B cell (primary cell): ENCODE results near the gene RNPEPL1. TPM values are rescaled to one million over a fixed set of nuclear protein-coding genes. Genes with fewer than 3 reads are reported as not detected.

Experiments used
- ATAC-seq: fragments of 200-7000 bp; cut with Tn5 transposase; one replicate; pipeline ENCODE4 v1.10.0; 2021; ENCODE audit warnings: low read depth, mild to moderate bottlenecking, moderate number of reproducible peaks, moderate library complexity
- CTCF ChIA-PET: fragments of 350-600 bp; sonication (Branson Sonifier 250); formaldehyde crosslinking; loops from one replicate; lab custom pipeline; 2021; ENCODE audit warnings: antibody characterized with exemption, inconsistent platforms; lab: Charles Lee
- POLR2A ChIA-PET: fragments of 350-600 bp; sonication (Branson Sonifier 250); formaldehyde crosslinking; loops from one replicate; lab custom pipeline; 2021; ENCODE audit warnings: antibody characterized with exemption; lab: Charles Lee
- DNase-seq: peaks from one replicate; pipeline ENCODE4 v3.0.0; 2013
- H2AFZ ChIP-seq: 2 replicates; pipeline ENCODE4 v1.6.1; 2012; ENCODE audit warnings: mild to moderate bottlenecking, low read depth, low read length; ENCODE audit not compliant: insufficient read depth, poor library complexity, severe bottlenecking
- H3K27ac ChIP-seq, 2 donors: 1 replicate in 1 of 2; 2 replicates in 1 of 2; pipeline ENCODE4 v1.5.1; 2012 to 2013; ENCODE audit warnings: low read length in 2 of 2, mild to moderate bottlenecking in 2 of 2, moderate library complexity in 1 of 2
- H3K27me3 ChIP-seq, 4 experiments: fragments of 200-600 bp in 1 of 4; sonication (generic) in 1 of 4; replicated peaks in 1 of 4; 1 replicate in 2 of 4; 2 replicates in 2 of 4; pipeline versions ENCODE4 v1.6.1 to v1.7.0; 2013 to 2016; ENCODE audit warnings: low read length in 3 of 4, mild to moderate bottlenecking in 2 of 4, mixed read lengths in 1 of 4, moderate library complexity in 1 of 4; ENCODE audit not compliant: insufficient read depth in 4 of 4, control insufficient read depth in 3 of 4; ENCODE audit errors: control extremely low read depth in 1 of 4
- H3K36me3 ChIP-seq, 2 experiments: replicated peaks in 1 of 2; 1 replicate in 1 of 2; 2 replicates in 1 of 2; pipeline versions ENCODE4 v1.6.1 to v1.7.1; 2013; ENCODE audit warnings: low read length in 1 of 2; ENCODE audit not compliant: insufficient read depth in 2 of 2, control insufficient read depth in 1 of 2; ENCODE audit errors: control extremely low read depth in 1 of 2, extremely low read depth in 1 of 2
- H3K4me1 ChIP-seq, 2 donors: fragments of 200-600 bp in 1 of 2; sonication (generic) in 1 of 2; 1 replicate in 1 of 2; 2 replicates in 1 of 2; pipeline versions ENCODE4 v1.5.1 to v1.6.1; 2013 to 2017; ENCODE audit warnings: low read length in 2 of 2; ENCODE audit not compliant: control insufficient read depth in 2 of 2, insufficient read depth in 2 of 2
- H3K4me2 ChIP-seq: replicated peaks from 2 replicates; pipeline ENCODE3; 2012; ENCODE audit warnings: mild to moderate bottlenecking, low read depth, low read length; ENCODE audit not compliant: poor library complexity, severe bottlenecking
- H3K4me3 ChIP-seq, 5 experiments: fragments of 200-600 bp in 1 of 5; sonication (generic) in 1 of 5; 1 replicate in 3 of 5; 2 replicates in 2 of 5; pipeline versions ENCODE4 v1.5.1 to v1.7.0; 2011 to 2016; ENCODE audit warnings: low read length in 4 of 5, mild to moderate bottlenecking in 4 of 5, low read depth in 2 of 5, control low read depth in 1 of 5, moderate library complexity in 1 of 5; ENCODE audit not compliant: insufficient read depth in 1 of 5; ENCODE audit errors: control extremely low read depth in 1 of 5, extremely low read depth in 1 of 5
- H3K79me2 ChIP-seq: fragments of 200-600 bp; sonication (generic); one replicate; pipeline ENCODE4 v1.6.0; 2016; ENCODE audit warnings: low read length; ENCODE audit not compliant: control insufficient read depth, insufficient read depth
- H3K9ac ChIP-seq: fragments of 200-600 bp; sonication (generic); 2 replicates; pipeline ENCODE4 v1.6.1; 2017; ENCODE audit warnings: mild to moderate bottlenecking, low read length, moderate library complexity
- H3K9me3 ChIP-seq, 3 donors: one replicate each; pipeline versions ENCODE4 v1.6.1 to v1.7.1; 2013; ENCODE audit warnings: low read length in 2 of 3; ENCODE audit not compliant: control insufficient read depth in 2 of 3, insufficient read depth in 1 of 3; ENCODE audit errors: control extremely low read depth in 1 of 3
- H4K20me1 ChIP-seq: 2 replicates; pipeline ENCODE4 v1.6.0; 2012; ENCODE audit warnings: mild to moderate bottlenecking, low read length; ENCODE audit not compliant: insufficient read depth, control insufficient read depth, poor library complexity, severe bottlenecking
- H3K27ac Mint-ChIP-seq: one replicate; pipeline ENCODE4 v1.8.0; 2021; ENCODE audit warnings: mixed read lengths
- H3K27me3 Mint-ChIP-seq: one replicate; pipeline ENCODE4 v1.8.0; 2021; ENCODE audit warnings: mixed read lengths
- H3K4me1 Mint-ChIP-seq: one replicate; pipeline ENCODE4 v1.8.0; 2021; ENCODE audit warnings: mixed read lengths
- H3K4me3 Mint-ChIP-seq: one replicate; pipeline ENCODE4 v1.8.0; 2021; ENCODE audit warnings: mixed read lengths
- H3K9me3 Mint-ChIP-seq: one replicate; pipeline ENCODE4 v1.8.0; 2022; ENCODE audit warnings: mixed read lengths; ENCODE audit not compliant: insufficient read depth
- EZH2 ChIP-seq: IDR thresholded peaks from 2 replicates; pipeline ENCODE4 v1.6.1; 2012; ENCODE audit warnings: borderline replicate concordance, low read depth, mild to moderate bottlenecking, moderate library complexity, low read length; ENCODE audit not compliant: insufficient read depth, poor library complexity, severe bottlenecking
- WGBS: methylation state at CpG from one replicate; pipeline ENCODE4 v1.1.5; 2013; ENCODE audit warnings: missing lambda C conversion rate; ENCODE audit not compliant: insufficient coverage; 5-methylcytosine and 5-hydroxymethylcytosine counted together
- intact Hi-C: fragments of 100-400 bp; cut with micrococcal nuclease; formaldehyde crosslinking; loops from one replicate; pipeline ENCODE4 v1.10.0; 2022
- polyA plus RNA-seq: library from polyadenylated mRNA; depleted of rRNA; stranded (reverse); fragments of >200 nt; gene quantifications from 2 replicates; pipeline ENCODE4 v1.2.3, GENCODE V29; 2012
- total RNA-seq, 2 donors: library from RNA; stranded (reverse); fragments of 120-200 nt in 1 of 2; gene quantifications; 1 replicate in 1 of 2; 2 replicates in 1 of 2; pipeline versions ENCODE4 v1.2.3 to v1.2.4, GENCODE V29; 2013 to 2022
- TF ChIP-seq, protein P1 (sequence below): fragments of 200-600 bp; IDR thresholded peaks from one replicate; pipeline ENCODE4 v1.8.0; 2022; ENCODE audit warnings: antibody characterized with exemption, mild to moderate bottlenecking

Gene RNPEPL1
- total and polyA plus RNA-seq, 2 donors (not counting 1 experiment from before 2014, with no cell fraction given) = 103 to 109 TPM

DNA sequence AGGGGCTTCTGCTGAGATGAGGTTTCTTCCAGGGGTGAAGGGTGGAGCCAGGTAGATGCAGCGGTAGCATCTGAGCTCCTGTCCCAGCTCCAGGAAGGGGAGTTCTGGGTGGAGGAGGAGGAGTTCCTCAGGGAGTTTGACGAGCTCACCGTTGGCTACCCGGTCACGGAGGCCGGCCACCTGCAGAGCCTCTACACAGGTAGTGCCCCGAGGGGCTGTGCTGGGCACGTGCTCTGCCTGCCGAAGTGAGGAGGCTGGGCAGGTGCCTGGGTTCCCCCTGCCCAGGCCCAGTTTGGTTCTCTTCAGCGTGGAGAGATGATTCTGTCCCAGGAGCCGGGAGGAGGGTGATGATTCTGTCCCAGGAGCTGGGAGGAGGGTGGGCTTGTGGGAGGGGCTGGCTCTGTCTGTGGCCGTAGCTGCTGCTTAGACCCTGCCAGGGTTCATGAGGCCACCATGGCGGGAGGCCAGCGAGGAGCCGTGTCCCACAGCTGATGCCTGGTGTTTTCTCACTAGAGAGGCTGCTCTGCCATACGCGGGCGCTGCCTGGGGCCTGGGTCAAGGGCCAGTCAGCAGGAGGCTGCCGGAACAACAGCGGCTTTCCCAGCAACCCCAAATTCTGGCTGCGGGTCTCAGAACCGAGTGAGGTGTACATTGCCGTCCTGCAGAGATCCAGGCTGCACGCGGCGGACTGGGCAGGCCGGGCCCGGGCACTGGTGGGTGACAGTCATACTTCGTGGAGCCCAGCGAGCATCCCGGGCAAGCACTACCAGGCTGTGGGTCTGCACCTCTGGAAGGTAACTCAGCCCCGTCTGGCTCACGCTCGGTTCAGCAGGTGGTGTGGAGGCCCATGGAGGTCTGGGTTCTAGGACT lies 26.5 kb downstream of the RNPEPL1 start:
- intact Hi-C loops = no loop called here
- Histone ChIP-seq H3K27ac (no peak overlapping the region), H3K4me2 (no peak overlapping the region), H3K4me1 (no peaks in the 10 kb centered on the region), H3K27me3 (no peaks in the 10 kb centered on the region), H3K4me3 (no peak overlapping the region), H3K9me3 (no peaks in the 10 kb centered on the region), H3K9ac (no peak overlapping the region), H4K20me1 (peaks cover 64% of the 10 kb centered on the region), H3K79me2 (peaks cover 50% of the 10 kb centered on the region), H3K36me3 (peaks cover 0 to 50% of the 10 kb centered on the region in 2 experiments), H2AFZ (no peak overlapping the region)
- ChIA-PET CTCF (interaction anchor here (0.9 kb wide), 1 partner anchor 8 kb away, joined by 3 read pairs; the partner anchor contains the start of gene CAPN10), POLR2A (no interaction called here)
- H3K4me3 Mint-ChIP-seq = no peak overlapping the region
- no peak overlapping the region for H3K27ac Mint-ChIP-seq
- H3K9me3 Mint-ChIP-seq = no peaks in the 10 kb centered on the region
- WGBS = 95% methylated on average over 34 of the region's 34 CpGs
- H3K27me3 Mint-ChIP-seq = no peaks in the 10 kb centered on the region
- TF ChIP-seq EZH2 = no peak
- TF ChIP-seq, protein P1, sequence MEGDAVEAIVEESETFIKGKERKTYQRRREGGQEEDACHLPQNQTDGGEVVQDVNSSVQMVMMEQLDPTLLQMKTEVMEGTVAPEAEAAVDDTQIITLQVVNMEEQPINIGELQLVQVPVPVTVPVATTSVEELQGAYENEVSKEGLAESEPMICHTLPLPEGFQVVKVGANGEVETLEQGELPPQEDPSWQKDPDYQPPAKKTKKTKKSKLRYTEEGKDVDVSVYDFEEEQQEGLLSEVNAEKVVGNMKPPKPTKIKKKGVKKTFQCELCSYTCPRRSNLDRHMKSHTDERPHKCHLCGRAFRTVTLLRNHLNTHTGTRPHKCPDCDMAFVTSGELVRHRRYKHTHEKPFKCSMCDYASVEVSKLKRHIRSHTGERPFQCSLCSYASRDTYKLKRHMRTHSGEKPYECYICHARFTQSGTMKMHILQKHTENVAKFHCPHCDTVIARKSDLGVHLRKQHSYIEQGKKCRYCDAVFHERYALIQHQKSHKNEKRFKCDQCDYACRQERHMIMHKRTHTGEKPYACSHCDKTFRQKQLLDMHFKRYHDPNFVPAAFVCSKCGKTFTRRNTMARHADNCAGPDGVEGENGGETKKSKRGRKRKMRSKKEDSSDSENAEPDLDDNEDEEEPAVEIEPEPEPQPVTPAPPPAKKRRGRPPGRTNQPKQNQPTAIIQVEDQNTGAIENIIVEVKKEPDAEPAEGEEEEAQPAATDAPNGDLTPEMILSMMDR = no peak
- DNase-seq (no peak), ATAC-seq (no peak)
- no peaks in the 10 kb centered on the region for H3K4me1 Mint-ChIP-seq

DNA sequence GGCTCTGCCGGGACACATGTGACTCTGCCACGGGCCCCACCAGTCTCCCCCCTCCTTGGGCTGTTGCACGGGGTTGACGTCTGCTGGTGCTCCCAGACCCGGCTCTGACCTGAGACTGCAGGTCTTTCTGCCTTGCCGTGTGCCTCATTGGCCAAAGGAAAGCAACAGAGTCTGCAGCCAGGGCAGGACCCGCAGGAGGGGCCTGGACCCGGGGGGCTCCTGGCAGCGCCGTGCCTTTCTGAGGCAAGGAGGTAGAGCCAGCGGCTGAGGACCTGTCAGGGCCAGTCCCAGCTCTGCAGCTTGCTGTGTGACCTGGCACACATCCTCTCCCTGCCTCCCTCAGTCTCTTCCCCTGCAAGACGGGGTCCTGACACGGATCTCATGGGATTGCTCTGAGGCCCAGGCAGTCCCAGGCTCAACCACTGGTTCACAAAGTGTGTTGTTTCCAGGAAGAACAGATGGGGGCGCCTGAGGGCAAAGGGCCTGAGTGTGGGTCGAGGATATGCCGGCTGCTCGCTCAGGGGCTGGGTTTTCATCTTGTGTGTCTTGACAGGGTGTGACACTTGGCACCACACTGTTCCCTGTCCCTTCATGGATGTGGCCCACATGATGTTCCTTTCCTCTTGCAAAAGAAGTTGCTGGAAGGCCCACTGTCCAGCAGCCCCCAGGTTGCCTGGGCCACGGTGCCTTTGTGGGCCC lies 27.2 kb downstream of the RNPEPL1 start:
- Histone ChIP-seq H3K27me3 (no peaks in the 10 kb centered on the region), H4K20me1 (peaks cover 59% of the 10 kb centered on the region), H3K4me3 (no peak overlapping the region), H3K36me3 (peaks cover 0 to 44% of the 10 kb centered on the region in 2 experiments), H3K9ac (no peak overlapping the region), H3K4me1 (no peaks in the 10 kb centered on the region), H3K27ac (no peak overlapping the region), H2AFZ (no peak overlapping the region), H3K4me2 (no peak overlapping the region), H3K9me3 (no peaks in the 10 kb centered on the region), H3K79me2 (peaks cover 42% of the 10 kb centered on the region)
- POLR2A ChIA-PET = no interaction called here
- intact Hi-C loops = no loop called here
- no peaks in the 10 kb centered on the region for H3K27me3 Mint-ChIP-seq
- ATAC-seq = no peak
- no peak overlapping the region for H3K27ac Mint-ChIP-seq
- TF ChIP-seq, protein P1 = no peak
- no peak for TF ChIP-seq EZH2
- H3K4me1 Mint-ChIP-seq = no peaks in the 10 kb centered on the region
- CTCF ChIA-PET = no interaction called here
- no peaks in the 10 kb centered on the region for H3K9me3 Mint-ChIP-seq
- H3K4me3 Mint-ChIP-seq = no peak overlapping the region
- no peak for DNase-seq
- WGBS = 84% methylated on average over 18 of the region's 18 CpGs
